ENCODE results near the gene TMEM119. TPM values are rescaled to one million over a fixed set of nuclear protein-coding genes. Genes with fewer than 3 reads are reported as not detected.
A peak's percentile ranks its signal among the peaks of the same experiment; 100 is the strongest.

TMEM119 gene
- total RNA-seq, 1 donor, result 83.3 TPM

DNA sequence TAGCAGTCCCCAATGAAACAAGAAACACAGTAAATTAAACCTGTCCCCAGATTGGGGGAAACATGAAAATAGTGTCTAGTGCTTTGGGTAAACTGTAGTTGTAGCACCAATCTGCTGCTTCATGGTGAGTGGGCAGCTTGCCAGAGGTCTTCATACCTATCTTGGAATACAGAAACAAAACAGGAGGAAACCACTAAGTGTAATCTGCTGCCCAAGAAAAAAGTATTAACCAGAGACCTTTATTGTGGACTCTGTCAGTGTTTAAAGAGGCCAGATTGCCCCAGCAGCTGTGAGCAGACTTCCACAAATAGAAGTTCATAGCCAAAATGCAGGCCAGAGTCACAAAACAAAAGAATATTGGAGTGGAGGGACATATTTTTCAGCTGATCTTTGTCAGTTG is 33.2 kb downstream of the TMEM119 start:
- DNase-seq (ENCODE audit: low read depth), result peak; percentile 21
- H3K4me3 ChIP-seq (ENCODE audit: low read depth, low read length), result no peak overlapping the region
- TF ChIP-seq, protein P1, sequence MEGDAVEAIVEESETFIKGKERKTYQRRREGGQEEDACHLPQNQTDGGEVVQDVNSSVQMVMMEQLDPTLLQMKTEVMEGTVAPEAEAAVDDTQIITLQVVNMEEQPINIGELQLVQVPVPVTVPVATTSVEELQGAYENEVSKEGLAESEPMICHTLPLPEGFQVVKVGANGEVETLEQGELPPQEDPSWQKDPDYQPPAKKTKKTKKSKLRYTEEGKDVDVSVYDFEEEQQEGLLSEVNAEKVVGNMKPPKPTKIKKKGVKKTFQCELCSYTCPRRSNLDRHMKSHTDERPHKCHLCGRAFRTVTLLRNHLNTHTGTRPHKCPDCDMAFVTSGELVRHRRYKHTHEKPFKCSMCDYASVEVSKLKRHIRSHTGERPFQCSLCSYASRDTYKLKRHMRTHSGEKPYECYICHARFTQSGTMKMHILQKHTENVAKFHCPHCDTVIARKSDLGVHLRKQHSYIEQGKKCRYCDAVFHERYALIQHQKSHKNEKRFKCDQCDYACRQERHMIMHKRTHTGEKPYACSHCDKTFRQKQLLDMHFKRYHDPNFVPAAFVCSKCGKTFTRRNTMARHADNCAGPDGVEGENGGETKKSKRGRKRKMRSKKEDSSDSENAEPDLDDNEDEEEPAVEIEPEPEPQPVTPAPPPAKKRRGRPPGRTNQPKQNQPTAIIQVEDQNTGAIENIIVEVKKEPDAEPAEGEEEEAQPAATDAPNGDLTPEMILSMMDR (IDR thresholded peaks at IDR 0.05; ENCODE audit: insufficient read depth, low read depth, low read length), result no peak

DNA sequence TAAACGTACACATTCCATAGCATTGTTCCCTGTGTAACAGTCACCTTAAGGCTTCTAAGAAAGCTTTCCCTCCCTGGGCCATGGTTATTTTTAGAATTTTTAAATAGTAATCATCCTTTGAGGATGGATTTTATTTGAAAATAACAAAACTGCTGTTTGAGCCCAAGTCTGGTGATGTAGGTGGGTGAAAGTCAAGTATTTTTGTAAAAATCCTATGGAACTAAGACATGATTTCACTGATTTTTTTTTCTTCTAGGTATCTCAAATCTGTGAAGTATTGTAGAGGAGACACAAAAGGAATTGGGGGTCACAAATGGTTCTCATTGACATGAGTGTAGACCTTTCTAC is 34.1 kb downstream of the TMEM119 start:
- TF ChIP-seq, protein P1 (IDR thresholded peaks at IDR 0.05; ENCODE audit: insufficient read depth, low read depth, low read length), result no peak
- DNase-seq (ENCODE audit: low read depth), result no peak
- H3K4me3 ChIP-seq (ENCODE audit: low read depth, low read length), result peak overlapping the region; percentile 82

DNA sequence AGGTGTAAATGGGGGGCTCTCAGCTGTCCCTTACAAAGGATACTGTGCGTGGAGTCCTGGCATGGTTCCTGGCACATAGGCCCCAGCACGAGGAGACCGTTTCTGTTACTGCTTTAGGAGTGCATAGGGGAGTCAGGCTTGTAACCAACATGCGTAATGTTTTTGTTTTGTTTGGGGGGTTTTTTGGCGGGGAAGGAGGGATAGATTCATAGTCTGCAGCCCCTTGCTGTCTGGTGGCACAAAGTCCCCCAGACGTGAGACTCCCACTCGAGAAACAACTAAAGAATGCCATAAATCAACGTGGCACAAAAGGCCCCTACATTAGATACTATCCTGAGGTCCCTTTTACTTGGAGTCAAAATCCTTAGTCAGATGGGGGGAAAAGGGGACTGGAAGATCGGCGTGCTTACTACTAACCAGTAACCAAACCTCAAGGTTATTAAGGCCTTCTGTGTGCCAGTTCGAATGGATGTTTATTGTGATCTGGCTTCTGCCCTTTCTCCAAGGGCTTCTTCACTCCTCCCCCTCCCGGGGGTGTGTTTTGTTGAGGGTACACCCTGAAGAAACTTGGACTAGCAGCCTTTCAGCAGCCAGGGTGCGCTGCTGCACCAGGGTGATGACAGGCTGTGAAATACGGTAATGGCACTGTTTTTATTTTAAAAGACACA is 34.6 kb downstream of the TMEM119 start:
- TF ChIP-seq, protein P1 (IDR thresholded peaks at IDR 0.05; ENCODE audit: insufficient read depth, low read depth, low read length), result peak; percentile 91
- peak; percentile 92 for DNase-seq (ENCODE audit: low read depth)
- H3K4me3 ChIP-seq (ENCODE audit: low read depth, low read length), result peak overlapping the region; percentile 82

DNA sequence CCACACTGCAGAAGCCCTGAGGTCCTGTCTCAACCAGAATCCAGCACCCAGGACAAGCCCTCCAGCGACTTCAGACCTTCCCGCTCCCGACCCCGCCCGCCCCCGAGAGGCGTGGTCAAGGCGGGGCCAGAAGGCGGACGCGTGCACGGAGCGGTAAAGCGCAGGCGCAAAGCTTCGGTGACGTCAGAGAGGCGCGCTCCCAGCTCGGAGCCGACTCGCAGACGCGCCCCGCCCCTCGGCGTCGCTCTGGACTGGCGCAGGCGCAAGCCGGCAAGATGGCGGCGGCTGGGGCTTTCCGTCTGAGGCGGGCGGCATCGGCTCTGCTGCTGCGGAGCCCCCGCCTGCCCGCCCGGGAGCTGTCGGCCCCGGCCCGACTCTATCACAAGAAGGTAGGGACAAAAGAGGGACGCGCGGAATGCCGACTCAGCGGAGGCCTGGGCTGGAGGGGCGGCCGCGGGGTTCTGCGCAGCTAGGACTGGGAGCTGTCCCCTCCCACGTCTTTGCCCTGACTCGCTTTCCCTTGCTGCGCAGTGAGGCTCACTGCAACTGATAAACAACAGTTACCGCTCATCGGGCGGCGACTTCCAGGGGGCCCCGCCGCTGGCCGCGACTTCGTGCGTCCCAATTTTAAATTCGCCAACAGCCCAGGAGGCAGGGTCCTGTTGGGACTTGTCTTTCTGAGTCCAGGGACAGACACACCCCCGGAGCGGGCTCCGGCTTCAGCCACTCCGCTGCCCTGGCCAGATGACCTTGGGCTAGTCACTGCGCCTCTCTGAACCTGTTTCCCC is 35.3 kb downstream of the TMEM119 start, which contains the start of gene ISCU:
Gene ISCU, plus strand, starts transcription at position 249 of the 788 bp plus-strand sequence. Its CDS starts 27 bp downstream, at position 276.
- DNase-seq (ENCODE audit: low read depth), result peak; percentile 97
- TF ChIP-seq, protein P1 (IDR thresholded peaks at IDR 0.05; ENCODE audit: insufficient read depth, low read depth, low read length), result no peak

DNA sequence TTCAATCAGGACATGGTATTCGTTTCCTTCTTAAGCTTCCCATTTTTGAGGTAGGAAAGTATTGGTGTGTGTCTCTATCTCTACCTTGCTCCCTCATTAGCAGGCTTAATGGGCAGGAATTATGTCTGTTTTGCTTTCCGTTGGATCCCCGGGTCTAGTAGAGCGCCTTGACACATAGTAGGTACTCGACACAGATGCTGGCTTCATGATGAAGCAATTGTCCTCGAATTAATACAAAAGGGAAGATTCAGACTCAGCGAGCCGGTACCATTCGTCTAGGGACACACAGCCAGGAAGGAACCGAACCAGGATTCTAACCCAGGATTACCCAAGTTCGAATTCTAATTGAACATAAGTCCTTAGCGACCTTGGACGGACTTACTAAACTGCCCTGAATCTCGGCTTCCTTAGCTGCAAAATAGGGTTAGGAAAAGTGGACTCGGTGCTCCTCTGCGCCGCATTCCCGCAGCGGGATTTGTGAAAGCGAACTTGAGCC is 36.0 kb downstream of the TMEM119 start:
- peak; percentile 14 for DNase-seq (ENCODE audit: low read depth)
- TF ChIP-seq, protein P1 (IDR thresholded peaks at IDR 0.05; ENCODE audit: insufficient read depth, low read depth, low read length), result no peak
- peak overlapping the region; percentile 97 for H3K4me3 ChIP-seq (ENCODE audit: low read depth, low read length)

More for the DNA sequence above, 35.3 kb downstream of the TMEM119 start, which contains the start of gene ISCU:
- peak within 1 kb of the TSS; percentile 97 for H3K4me3 ChIP-seq (ENCODE audit: low read depth, low read length)

DNA sequence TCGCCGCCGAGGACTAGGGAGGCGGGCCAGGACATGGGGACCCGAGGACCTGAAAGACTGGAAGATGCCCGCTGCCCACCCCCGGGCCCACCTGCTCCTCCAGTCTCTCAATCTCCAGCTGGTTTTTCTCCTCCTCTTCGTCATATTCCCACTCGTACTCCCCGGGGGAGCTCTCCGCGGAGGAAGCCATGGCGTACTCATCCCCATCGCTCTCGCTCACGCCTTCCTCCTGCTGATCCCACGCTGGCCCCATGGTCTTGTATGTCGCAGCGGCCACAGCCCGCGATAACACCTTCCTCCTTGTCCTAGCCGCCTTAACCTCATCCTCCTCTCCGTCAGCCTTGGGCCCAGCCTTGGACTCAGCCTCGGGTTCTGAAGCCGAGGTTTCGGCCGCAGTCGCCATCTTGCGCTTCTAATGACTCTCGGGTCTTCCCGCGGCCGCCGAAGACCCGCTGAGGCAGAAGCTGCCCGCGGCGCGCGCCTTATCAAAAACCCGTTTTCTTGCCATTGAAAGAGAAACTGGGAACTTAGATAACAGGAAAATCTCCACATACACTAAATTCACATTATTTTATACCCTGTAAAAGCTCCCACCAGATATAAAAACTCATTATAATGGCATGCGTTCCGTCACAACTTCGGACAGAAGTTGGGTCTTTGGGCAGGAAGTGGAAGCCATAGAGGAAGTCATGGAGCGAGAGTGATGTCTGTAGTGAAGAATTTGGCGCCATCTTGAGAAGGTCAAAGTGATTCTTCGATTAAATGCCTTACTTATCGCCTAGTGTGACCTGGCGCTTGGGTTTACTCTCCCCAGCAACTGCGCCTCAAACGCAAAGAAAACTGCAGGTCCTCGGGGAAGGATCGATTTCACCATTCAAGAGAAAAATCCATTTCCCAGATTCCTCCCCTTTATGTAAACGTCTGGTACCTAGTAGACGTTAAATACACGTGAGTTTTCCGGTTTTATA is 36.8 kb downstream of the TMEM119 start, which contains the start of gene SART3:
Gene SART3, minus strand, starts transcription at position 422 of the 968 bp plus-strand sequence. Its CDS starts 19 bp downstream, at position 403.
- TF ChIP-seq, protein P1 (IDR thresholded peaks at IDR 0.05; ENCODE audit: insufficient read depth, low read depth, low read length), result no peak
- peak; percentile 89 for DNase-seq (ENCODE audit: low read depth)
- peak within 1 kb of the TSS; percentile 97 for H3K4me3 ChIP-seq (ENCODE audit: low read depth, low read length)
